HCT116 (cell line): ENCODE results near the gene STARD8. TPM values are rescaled to one million over a fixed set of nuclear protein-coding genes. Genes with fewer than 3 reads are reported as not detected.

Experiments
- ATAC-seq: fragments of 200-7000 bp; cut with Tn5 transposase; 2 replicates; pipeline ENCODE4 v1.9.1; 2020; ENCODE audit warnings: mild to moderate bottlenecking, moderate library complexity
- BruUV-seq: library from RNA; stranded (reverse); fragments of 400-500 nt; replicated peaks from 2 replicates; lab custom pipeline; 2021; lab: Mats Ljungman, UMichigan
- CTCF ChIA-PET: fragments of 300-600 bp; sonication (Branson Sonifier 250); formaldehyde crosslinking; loops from one replicate; lab custom pipeline; 2021; ENCODE audit warnings: antibody characterized with exemption; lab: Charles Lee
- POLR2A ChIA-PET: fragments of 300-600, 350-600 bp; sonication (Branson Sonifier 250); formaldehyde crosslinking; loops from one replicate; lab custom pipeline; 2021; ENCODE audit warnings: antibody characterized with exemption; lab: Charles Lee
- RAD21 ChIA-PET, 2 experiments: fragments of 300-600 bp; sonication (Branson Sonifier 250); formaldehyde crosslinking; loops; one replicate each; lab custom pipeline; 2023; ENCODE audit warnings: low total read pairs in 2 of 2; ENCODE audit not compliant: uncharacterized antibody in 2 of 2, unreplicated experiment in 2 of 2, low non-redundant PET in 1 of 2; lab: Charles Lee
- DNase-seq: peaks from one replicate; pipeline ENCODE4 v3.0.0-alpha.2; 2010; ENCODE audit warnings: low read depth, low spot score
- H2AFZ ChIP-seq: fragments of 200-600 bp; shearing (Covaris generic), sonication (generic); 2 replicates; pipeline ENCODE4 v1.6.1; 2017; ENCODE audit warnings: low read depth, mixed run types, mixed read lengths, antibody characterized with exemption, low read length; ENCODE audit not compliant: poor library complexity, severe bottlenecking
- H3K27ac ChIP-seq: 2 replicates; pipeline ENCODE4 v1.5.1; 2012; ENCODE audit warnings: low read depth, low read length
- H3K27me3 ChIP-seq: fragments of 200-600 bp; sonication (generic); 2 replicates; pipeline ENCODE4 v1.6.1; 2016; ENCODE audit warnings: mixed run types, low read length, mixed read lengths; ENCODE audit not compliant: insufficient read depth
- H3K36me3 ChIP-seq, 2 experiments: fragments of 200-500 bp in 1 of 2; fragments of 200-600 bp in 1 of 2; sonication (Bioruptor generic) in 1 of 2; sonication (generic) in 1 of 2; 2 replicates each; pipeline versions ENCODE4 v1.5.1 to v1.6.1; 2014 to 2016; ENCODE audit warnings: low read length in 2 of 2, inconsistent platforms in 1 of 2, mixed read lengths in 1 of 2, mixed run types in 1 of 2; ENCODE audit not compliant: insufficient read depth in 2 of 2, control insufficient read depth in 1 of 2
- H3K4me1 ChIP-seq, 2 experiments: fragments of 200-600 bp in 1 of 2; sonication (generic) in 1 of 2; 2 replicates each; pipeline versions ENCODE4 v1.5.1 to v1.6.1; 2012 to 2017; ENCODE audit warnings: low read length in 2 of 2, inconsistent platforms in 1 of 2, mild to moderate bottlenecking in 1 of 2, mixed read lengths in 1 of 2, mixed run types in 1 of 2, moderate library complexity in 1 of 2; ENCODE audit not compliant: insufficient read depth in 2 of 2, control insufficient read depth in 1 of 2
- H3K4me2 ChIP-seq: fragments of 200-600 bp; sonication (generic); 2 replicates; pipeline ENCODE4 v1.6.1; 2017; ENCODE audit warnings: mixed run types, low read length, mixed read lengths
- H3K4me3 ChIP-seq, 2 experiments: fragments of 200-600 bp in 1 of 2; sonication (generic) in 1 of 2; replicated peaks in 1 of 2; 2 replicates each; pipeline ENCODE4 v1.5.1; 2011 to 2016; ENCODE audit warnings: low read length in 2 of 2, control low read depth in 1 of 2, low read depth in 1 of 2, mild to moderate bottlenecking in 1 of 2, mixed read lengths in 1 of 2, mixed run types in 1 of 2
- H3K79me2 ChIP-seq: fragments of 200-600 bp; sonication (generic); 2 replicates; pipeline ENCODE4 v1.6.1; 2017; ENCODE audit warnings: mild to moderate bottlenecking, mixed run types, low read length, moderate library complexity, mixed read lengths; ENCODE audit not compliant: insufficient read depth
- H3K9ac ChIP-seq: fragments of 200-600 bp; sonication (generic); 2 replicates; pipeline ENCODE4 v1.6.1; 2016; ENCODE audit warnings: low read length, mixed read lengths
- H3K9me2 ChIP-seq: fragments of 200-600 bp; sonication (generic), shearing (Covaris generic); 2 replicates; pipeline ENCODE4 v1.6.1; 2017; ENCODE audit warnings: mixed run types, mild to moderate bottlenecking, moderate library complexity; ENCODE audit not compliant: insufficient read depth
- H3K9me3 ChIP-seq, 2 experiments: fragments of 200-500 bp in 1 of 2; fragments of 200-600 bp in 1 of 2; sonication (Bioruptor generic) in 1 of 2; sonication (generic) in 1 of 2; 2 replicates each; pipeline ENCODE4 v1.6.1; 2014 to 2017; ENCODE audit warnings: low read length in 2 of 2, mixed read lengths in 2 of 2, inconsistent platforms in 1 of 2, low read depth in 1 of 2, mild to moderate bottlenecking in 1 of 2, mixed run types in 1 of 2, moderate library complexity in 1 of 2; ENCODE audit not compliant: control insufficient read depth in 1 of 2, insufficient read depth in 1 of 2
- H4K20me1 ChIP-seq: fragments of 200-600 bp; sonication (generic), shearing (Covaris generic); 2 replicates; pipeline ENCODE4 v1.6.1; 2017; ENCODE audit warnings: mixed run types, mild to moderate bottlenecking, moderate library complexity; ENCODE audit not compliant: insufficient read depth
- CBX3 ChIP-seq: IDR thresholded peaks from 2 replicates; pipeline ENCODE4 v1.6.1; 2012; ENCODE audit warnings: low read depth
- CEBPB ChIP-seq: IDR thresholded peaks from 2 replicates; pipeline ENCODE4 v1.6.1; 2012; ENCODE audit warnings: low read depth
- EGR1 ChIP-seq: IDR thresholded peaks from 2 replicates; pipeline ENCODE4 v1.6.1; 2012; ENCODE audit warnings: low read depth
- ELF1 ChIP-seq: IDR thresholded peaks from 2 replicates; pipeline ENCODE4 v1.6.1; 2012; ENCODE audit warnings: low read depth, borderline replicate concordance
- EZH2 ChIP-seq: fragments of 200-600 bp; sonication (generic); IDR thresholded peaks from 2 replicates; pipeline ENCODE4 v1.6.1; 2017; ENCODE audit warnings: antibody characterized with exemption, mixed run types
- FOSL1 ChIP-seq: IDR thresholded peaks from 2 replicates; pipeline ENCODE4 v1.6.1; 2012; ENCODE audit warnings: low read depth
- JUND ChIP-seq: IDR thresholded peaks from 2 replicates; pipeline ENCODE4 v1.6.1; 2012
- POLR2A ChIP-seq: IDR thresholded peaks from 2 replicates; pipeline ENCODE4 v1.7.0; 2011; ENCODE audit warnings: borderline replicate concordance; ENCODE audit not compliant: insufficient read depth, insufficient read length; ENCODE audit errors: extremely low read depth
- POLR2AphosphoS5 ChIP-seq: IDR thresholded peaks from 2 replicates; pipeline ENCODE4 v1.6.1; 2011; ENCODE audit warnings: mild to moderate bottlenecking, low read depth, low read length, moderate library complexity
- SRF ChIP-seq: IDR thresholded peaks from 2 replicates; pipeline ENCODE4 v1.6.1; 2012; ENCODE audit warnings: low read depth
- TCF7L2 ChIP-seq: IDR thresholded peaks from 2 replicates; pipeline ENCODE4 v1.7.0; 2011; ENCODE audit warnings: borderline replicate concordance, inconsistent platforms; ENCODE audit not compliant: insufficient read depth, insufficient read length; ENCODE audit errors: extremely low read depth
- YY1 ChIP-seq: IDR thresholded peaks from 2 replicates; pipeline ENCODE4 v1.6.1; 2011; ENCODE audit warnings: low read length, low read depth, moderate library complexity, mild to moderate bottlenecking; ENCODE audit not compliant: insufficient replicate concordance; ENCODE audit errors: extremely low read depth
- ZFX ChIP-seq: fragments of 450-650 bp; IDR thresholded peaks from 2 replicates; pipeline ENCODE4 v1.6.1; 2017
- ZNF274 ChIP-seq: fragments of 200-500 bp; sonication (Bioruptor generic); IDR thresholded peaks from 2 replicates; pipeline ENCODE4 v1.6.1; 2014; ENCODE audit warnings: mild to moderate bottlenecking, low read depth, low read length, inconsistent platforms
- intact Hi-C: fragments of 100-400 bp; cut with micrococcal nuclease; formaldehyde crosslinking; loops from 2 replicates; pipeline ENCODE4 v1.10.0; 2022
- total RNA-seq: library from RNA; stranded (reverse); gene quantifications from one replicate; pipeline ENCODE4 v1.2.1, GENCODE V29; 2021; ENCODE audit not compliant: unreplicated experiment
- TF ChIP-seq, protein P1 (sequence below): IDR thresholded peaks from 2 replicates; pipeline ENCODE4 v1.6.1; 2012
- TF ChIP-seq, protein P2 (sequence below), 3 experiments: fragments of 200-600 bp in 1 of 3; sonication (generic) in 1 of 3; IDR thresholded peaks in 2 of 3; conservative IDR thresholded peaks in 1 of 3; 2 replicates each; pipeline ENCODE4 v1.5.1; 2012 to 2017; ENCODE audit warnings: low read depth in 2 of 3, low read length in 2 of 3, antibody characterized with exemption in 1 of 3, borderline replicate concordance in 1 of 3, control low read depth in 1 of 3, mild to moderate bottlenecking in 1 of 3, mixed read lengths in 1 of 3, mixed run types in 1 of 3, moderate library complexity in 1 of 3; ENCODE audit not compliant: insufficient read depth in 1 of 3
- TF ChIP-seq, protein P3 (sequence below): IDR thresholded peaks from 2 replicates; pipeline ENCODE4 v1.6.1; 2011; ENCODE audit warnings: mild to moderate bottlenecking, low read length, moderate library complexity; ENCODE audit not compliant: insufficient replicate concordance; ENCODE audit errors: extremely low read depth

Gene STARD8
- total RNA-seq, 1 experiment from 2014 or later, result 5.4 TPM

DNA sequence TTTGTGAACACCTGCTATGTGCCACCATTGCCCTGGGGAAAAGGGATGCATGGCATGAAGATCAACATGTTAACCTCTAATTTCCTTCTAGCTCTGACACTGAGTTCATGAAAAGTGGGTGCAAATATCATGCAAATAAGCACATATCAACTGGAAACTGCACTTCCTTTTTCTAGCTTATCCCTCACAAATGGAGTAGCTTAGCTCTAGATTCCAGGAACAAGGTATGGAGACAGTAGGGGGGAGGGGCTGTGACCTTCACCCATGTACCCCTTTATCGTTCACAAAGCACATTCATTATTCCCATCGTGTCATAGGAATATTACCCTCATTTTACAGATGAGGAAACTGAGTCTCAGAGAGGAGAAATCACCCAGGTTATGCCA, 37.4 kb downstream of the STARD8 start:
- Histone ChIP-seq H2AFZ (no peak overlapping the region), H3K4me3 (no peak overlapping the region), H3K79me2 (no peaks in the 10 kb centered on the region), H4K20me1 (no peaks in the 10 kb centered on the region), H3K27me3 (no peaks in the 10 kb centered on the region), H3K4me1 (no peaks in the 10 kb centered on the region), H3K9me3 (no peaks in the 10 kb centered on the region), H3K27ac (no peak overlapping the region), H3K9me2 (no peaks in the 10 kb centered on the region), H3K36me3 (no peaks in the 10 kb centered on the region), H3K9ac (no peak overlapping the region), H3K4me2 (no peak overlapping the region)
- ATAC-seq, result no peak
- ChIA-PET RAD21 (no interaction called here), POLR2A (no interaction called here), CTCF (no interaction called here)
- DNase-seq, result no peak
- no TSS peak for BruUV-seq
- TF ChIP-seq ZFX (no peak), EGR1 (no peak), CEBPB (no peak), FOSL1 (no peak), POLR2A (no peak), ELF1 (no peak), ZNF274 (no peak), YY1 (no peak), TCF7L2 (no peak)
- TF ChIP-seq, protein P1, sequence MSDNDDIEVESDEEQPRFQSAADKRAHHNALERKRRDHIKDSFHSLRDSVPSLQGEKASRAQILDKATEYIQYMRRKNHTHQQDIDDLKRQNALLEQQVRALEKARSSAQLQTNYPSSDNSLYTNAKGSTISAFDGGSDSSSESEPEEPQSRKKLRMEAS, result no peak
- intact Hi-C loops, result no loop called here

DNA sequence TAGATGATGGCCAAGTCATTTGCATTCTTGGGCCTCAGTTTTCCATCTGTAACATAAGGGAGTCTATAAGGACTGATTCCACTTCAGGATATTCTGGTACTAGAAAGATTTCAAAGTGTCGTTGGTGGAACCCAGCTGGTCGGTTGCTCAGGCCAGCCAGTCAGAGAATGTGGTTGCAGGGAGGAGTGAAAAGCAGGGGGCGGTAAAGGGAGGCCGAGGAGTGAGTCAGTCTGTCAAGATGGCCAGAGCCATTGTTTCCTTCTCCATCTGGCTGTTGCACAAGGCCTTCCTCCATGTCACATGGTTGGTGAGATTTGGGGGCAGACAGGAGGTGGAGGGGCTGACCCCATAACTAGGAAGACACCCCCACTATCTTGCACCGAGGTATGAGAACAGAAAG, 38.2 kb downstream of the STARD8 start:
- TF ChIP-seq FOSL1 (no peak), ZNF274 (no peak), POLR2A (no peak), EZH2 (no peak), JUND (no peak), POLR2AphosphoS5 (no peak), SRF (no peak), YY1 (no peak), ZFX (no peak), CBX3 (no peak)
- TF ChIP-seq, protein P2, sequence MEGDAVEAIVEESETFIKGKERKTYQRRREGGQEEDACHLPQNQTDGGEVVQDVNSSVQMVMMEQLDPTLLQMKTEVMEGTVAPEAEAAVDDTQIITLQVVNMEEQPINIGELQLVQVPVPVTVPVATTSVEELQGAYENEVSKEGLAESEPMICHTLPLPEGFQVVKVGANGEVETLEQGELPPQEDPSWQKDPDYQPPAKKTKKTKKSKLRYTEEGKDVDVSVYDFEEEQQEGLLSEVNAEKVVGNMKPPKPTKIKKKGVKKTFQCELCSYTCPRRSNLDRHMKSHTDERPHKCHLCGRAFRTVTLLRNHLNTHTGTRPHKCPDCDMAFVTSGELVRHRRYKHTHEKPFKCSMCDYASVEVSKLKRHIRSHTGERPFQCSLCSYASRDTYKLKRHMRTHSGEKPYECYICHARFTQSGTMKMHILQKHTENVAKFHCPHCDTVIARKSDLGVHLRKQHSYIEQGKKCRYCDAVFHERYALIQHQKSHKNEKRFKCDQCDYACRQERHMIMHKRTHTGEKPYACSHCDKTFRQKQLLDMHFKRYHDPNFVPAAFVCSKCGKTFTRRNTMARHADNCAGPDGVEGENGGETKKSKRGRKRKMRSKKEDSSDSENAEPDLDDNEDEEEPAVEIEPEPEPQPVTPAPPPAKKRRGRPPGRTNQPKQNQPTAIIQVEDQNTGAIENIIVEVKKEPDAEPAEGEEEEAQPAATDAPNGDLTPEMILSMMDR (IDR thresholded peaks at IDR 0.05 in 2 of 3, conservative IDR thresholded peaks at IDR 0.05 in 1 of 3; ENCODE audit: borderline replicate concordance in 1 of 3, insufficient read depth in 1 of 3, low read depth in 2 of 3, low read length in 2 of 3), result no peak
- TF ChIP-seq, protein P1, result no peak
- TF ChIP-seq, protein P3, sequence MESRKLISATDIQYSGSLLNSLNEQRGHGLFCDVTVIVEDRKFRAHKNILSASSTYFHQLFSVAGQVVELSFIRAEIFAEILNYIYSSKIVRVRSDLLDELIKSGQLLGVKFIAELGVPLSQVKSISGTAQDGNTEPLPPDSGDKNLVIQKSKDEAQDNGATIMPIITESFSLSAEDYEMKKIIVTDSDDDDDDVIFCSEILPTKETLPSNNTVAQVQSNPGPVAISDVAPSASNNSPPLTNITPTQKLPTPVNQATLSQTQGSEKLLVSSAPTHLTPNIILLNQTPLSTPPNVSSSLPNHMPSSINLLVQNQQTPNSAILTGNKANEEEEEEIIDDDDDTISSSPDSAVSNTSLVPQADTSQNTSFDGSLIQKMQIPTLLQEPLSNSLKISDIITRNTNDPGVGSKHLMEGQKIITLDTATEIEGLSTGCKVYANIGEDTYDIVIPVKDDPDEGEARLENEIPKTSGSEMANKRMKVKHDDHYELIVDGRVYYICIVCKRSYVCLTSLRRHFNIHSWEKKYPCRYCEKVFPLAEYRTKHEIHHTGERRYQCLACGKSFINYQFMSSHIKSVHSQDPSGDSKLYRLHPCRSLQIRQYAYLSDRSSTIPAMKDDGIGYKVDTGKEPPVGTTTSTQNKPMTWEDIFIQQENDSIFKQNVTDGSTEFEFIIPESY, result no peak
- Histone ChIP-seq H3K4me2 (no peak overlapping the region), H3K4me1 (no peaks in the 10 kb centered on the region), H3K27ac (no peak overlapping the region), H3K9me3 (no peaks in the 10 kb centered on the region), H3K9me2 (no peaks in the 10 kb centered on the region), H3K36me3 (no peaks in the 10 kb centered on the region), H4K20me1 (no peaks in the 10 kb centered on the region), H3K79me2 (no peaks in the 10 kb centered on the region), H3K27me3 (no peaks in the 10 kb centered on the region), H2AFZ (no peak overlapping the region), H3K9ac (no peak overlapping the region), H3K4me3 (no peak overlapping the region)
- no TSS peak for BruUV-seq
- ChIA-PET POLR2A (no interaction called here), CTCF (no interaction called here), RAD21 (no interaction called here)
- ATAC-seq, result no peak
- intact Hi-C loops, result no loop called here
- no peak for DNase-seq
